ENCODE data around the gene F2RL3. TPM values are rescaled to one million over a fixed set of nuclear protein-coding genes. Genes with fewer than 3 reads are reported as not detected.

F2RL3 gene
- total and polyA plus RNA-seq, 9 of the 15 experiments (the other 6 are each of a cell fraction or from before 2014, with no cell fraction given), result 1.4 to 27.6 (median 11.9) TPM

DNA sequence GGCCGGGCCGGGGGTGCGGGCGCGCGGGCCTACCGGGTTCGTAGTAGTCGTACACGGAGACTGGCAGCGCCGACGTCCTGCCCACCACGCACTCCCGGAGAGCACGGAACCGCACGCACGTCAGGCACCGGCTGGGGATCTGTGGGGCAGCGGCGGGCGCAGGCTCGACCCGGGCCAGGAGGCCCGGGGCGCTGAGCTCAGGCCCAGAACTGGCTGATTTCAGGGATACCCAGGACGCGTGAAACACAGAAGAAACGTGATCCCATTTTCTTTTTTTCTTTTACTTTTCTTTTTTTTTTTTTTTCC is 9.0 kb downstream of the F2RL3 start (continued):
- peak; percentile 83 for TF ChIP-seq POLR2G (IDR thresholded peaks at IDR 0.05; ENCODE audit: low read depth, low read length)
- TF ChIP-seq, protein P1, sequence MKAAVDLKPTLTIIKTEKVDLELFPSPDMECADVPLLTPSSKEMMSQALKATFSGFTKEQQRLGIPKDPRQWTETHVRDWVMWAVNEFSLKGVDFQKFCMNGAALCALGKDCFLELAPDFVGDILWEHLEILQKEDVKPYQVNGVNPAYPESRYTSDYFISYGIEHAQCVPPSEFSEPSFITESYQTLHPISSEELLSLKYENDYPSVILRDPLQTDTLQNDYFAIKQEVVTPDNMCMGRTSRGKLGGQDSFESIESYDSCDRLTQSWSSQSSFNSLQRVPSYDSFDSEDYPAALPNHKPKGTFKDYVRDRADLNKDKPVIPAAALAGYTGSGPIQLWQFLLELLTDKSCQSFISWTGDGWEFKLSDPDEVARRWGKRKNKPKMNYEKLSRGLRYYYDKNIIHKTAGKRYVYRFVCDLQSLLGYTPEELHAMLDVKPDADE (conservative IDR thresholded peaks at IDR 0.05; ENCODE audit: control insufficient read depth, low read depth, low read length), result peak; percentile 7; the same call in 1 of the 2 replicates
- TF ChIP-seq RUNX1 (IDR thresholded peaks at IDR 0.05; ENCODE audit: low read depth), result no peak
- TF ChIP-seq, protein P2, sequence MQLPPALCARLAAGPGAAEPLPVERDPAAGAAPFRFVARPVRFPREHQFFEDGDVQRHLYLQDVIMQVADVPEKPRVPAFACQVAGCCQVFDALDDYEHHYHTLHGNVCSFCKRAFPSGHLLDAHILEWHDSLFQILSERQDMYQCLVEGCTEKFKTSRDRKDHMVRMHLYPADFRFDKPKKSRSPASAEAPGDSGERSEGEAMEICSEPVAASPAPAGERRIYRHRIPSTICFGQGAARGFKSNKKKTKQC (CRISPR knock-in tag; IDR thresholded peaks at IDR 0.05), result peak; percentile 1; the same call in 1 of the 2 replicates
- peak; percentile 50; the same call in 1 of the 2 replicates for TF ChIP-seq ZNF175 (CRISPR knock-in tag; IDR thresholded peaks at IDR 0.05; ENCODE audit: low read depth)
- TF ChIP-seq POLR2A (conservative IDR thresholded peaks at IDR 0.05), result 0 out of 2 replicates have a peak, but pooled peaks have one; percentile 44
- no peak for TF ChIP-seq TCFL5 (CRISPR knock-in tag; conservative IDR thresholded peaks at IDR 0.05)
- TF ChIP-seq SMARCE1 (IDR thresholded peaks at IDR 0.05), result no peak
- TF ChIP-seq USF1 (CRISPR knock-in tag; IDR thresholded peaks at IDR 0.05), result no peak
- TF ChIP-seq CCNT2 (IDR thresholded peaks at IDR 0.05; ENCODE audit: borderline replicate concordance, extremely low read depth, insufficient read length, low read depth, low read length), result peak; percentile 33
- TF ChIP-seq, protein P3, sequence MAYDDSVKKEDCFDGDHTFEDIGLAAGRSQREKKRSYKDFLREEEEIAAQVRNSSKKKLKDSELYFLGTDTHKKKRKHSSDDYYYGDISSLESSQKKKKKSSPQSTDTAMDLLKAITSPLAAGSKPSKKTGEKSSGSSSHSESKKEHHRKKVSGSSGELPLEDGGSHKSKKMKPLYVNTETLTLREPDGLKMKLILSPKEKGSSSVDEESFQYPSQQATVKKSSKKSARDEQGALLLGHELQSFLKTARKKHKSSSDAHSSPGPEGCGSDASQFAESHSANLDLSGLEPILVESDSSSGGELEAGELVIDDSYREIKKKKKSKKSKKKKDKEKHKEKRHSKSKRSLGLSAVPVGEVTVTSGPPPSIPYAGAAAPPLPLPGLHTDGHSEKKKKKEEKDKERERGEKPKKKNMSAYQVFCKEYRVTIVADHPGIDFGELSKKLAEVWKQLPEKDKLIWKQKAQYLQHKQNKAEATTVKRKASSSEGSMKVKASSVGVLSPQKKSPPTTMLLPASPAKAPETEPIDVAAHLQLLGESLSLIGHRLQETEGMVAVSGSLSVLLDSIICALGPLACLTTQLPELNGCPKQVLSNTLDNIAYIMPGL (CRISPR knock-in tag; IDR thresholded peaks at IDR 0.05), result no peak
